Neural crest cell (in vitro differentiated cells): Measurements from ENCODE around the gene MRPL58. TPM values are rescaled to one million over a fixed set of nuclear protein-coding genes. Genes with fewer than 3 reads are reported as not detected.
A peak's percentile ranks its signal among the peaks of the same experiment; 100 is the strongest.

Experiments used
- DNase-seq: peaks from one replicate; pipeline ENCODE4 v3.0.0; 2021; ENCODE audit warnings: low read depth, mixed read lengths, low spot score
- H3K27ac Mint-ChIP-seq: one replicate; pipeline ENCODE4 v1.8.0; 2021; ENCODE audit warnings: mild to moderate bottlenecking, mixed read lengths; ENCODE audit not compliant: unreplicated experiment
- H3K27me3 Mint-ChIP-seq: 2 replicates; pipeline ENCODE4 v1.8.0; 2021; ENCODE audit warnings: low read depth, mild to moderate bottlenecking, mixed read lengths
- H3K36me3 Mint-ChIP-seq: 2 replicates; pipeline ENCODE4 v1.8.0; 2021; ENCODE audit warnings: low read depth, mild to moderate bottlenecking, mixed read lengths
- H3K4me1 Mint-ChIP-seq: 2 replicates; pipeline ENCODE4 v1.8.0; 2021; ENCODE audit warnings: mixed read lengths
- H3K4me3 Mint-ChIP-seq: one replicate; pipeline ENCODE4 v1.8.0; 2021; ENCODE audit warnings: mild to moderate bottlenecking, mixed read lengths
- H3K9me3 Mint-ChIP-seq: 2 replicates; pipeline ENCODE4 v1.8.0; 2021; ENCODE audit warnings: mixed read lengths
- total RNA-seq: library from RNA; stranded (reverse); gene quantifications from 2 replicates; pipeline ENCODE4 v1.2.1, GENCODE V29; 2021
- TF ChIP-seq, protein P1 (sequence below): fragments of 200-600 bp; sonication (generic); conservative IDR thresholded peaks from 2 replicates; pipeline ENCODE4 v1.5.0; 2021; ENCODE audit warnings: antibody characterized with exemption, mild to moderate bottlenecking

Gene MRPL58
- total RNA-seq, 1 donor from 2014 or later: 35.3 TPM

DNA sequence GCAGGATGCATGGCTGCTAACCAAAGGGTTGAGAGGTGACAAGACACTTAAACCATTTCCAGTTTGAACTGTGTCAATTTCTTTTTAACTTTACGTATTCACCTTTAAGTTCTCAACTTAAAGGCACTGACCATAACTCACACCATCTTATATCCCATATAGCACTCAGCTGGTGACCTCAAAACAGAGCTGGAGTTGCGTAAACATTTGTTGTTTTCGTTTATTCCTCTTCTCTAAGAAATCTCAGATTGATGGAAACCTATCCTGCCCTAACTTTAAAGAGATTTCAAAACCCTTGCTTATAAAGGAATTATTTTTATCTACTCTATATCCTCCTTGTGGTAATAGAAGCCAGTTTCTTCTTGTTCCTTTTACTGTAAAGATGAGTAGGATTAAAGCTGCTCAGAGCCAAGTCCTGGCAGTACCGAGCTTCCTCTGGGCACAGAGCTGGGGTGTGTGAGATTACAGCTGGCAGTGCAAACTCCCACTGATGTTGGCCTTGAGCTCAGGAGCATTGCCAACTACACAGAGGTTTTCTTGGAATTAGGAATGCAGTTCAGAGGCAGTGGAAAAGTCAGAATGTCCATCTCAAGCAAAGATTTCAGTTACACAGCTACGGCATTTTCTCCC lies 35.9 kb downstream of the MRPL58 start:
- Mint-ChIP-seq H3K36me3 (peaks cover 6% of the 10 kb centered on the region), H3K27me3 (no peaks in the 10 kb centered on the region), H3K27ac (no peak overlapping the region), H3K4me3 (peak overlapping the region; percentile 98), H3K9me3 (no peaks in the 10 kb centered on the region), H3K4me1 (peaks cover 41% of the 10 kb centered on the region)
- TF ChIP-seq, protein P1, sequence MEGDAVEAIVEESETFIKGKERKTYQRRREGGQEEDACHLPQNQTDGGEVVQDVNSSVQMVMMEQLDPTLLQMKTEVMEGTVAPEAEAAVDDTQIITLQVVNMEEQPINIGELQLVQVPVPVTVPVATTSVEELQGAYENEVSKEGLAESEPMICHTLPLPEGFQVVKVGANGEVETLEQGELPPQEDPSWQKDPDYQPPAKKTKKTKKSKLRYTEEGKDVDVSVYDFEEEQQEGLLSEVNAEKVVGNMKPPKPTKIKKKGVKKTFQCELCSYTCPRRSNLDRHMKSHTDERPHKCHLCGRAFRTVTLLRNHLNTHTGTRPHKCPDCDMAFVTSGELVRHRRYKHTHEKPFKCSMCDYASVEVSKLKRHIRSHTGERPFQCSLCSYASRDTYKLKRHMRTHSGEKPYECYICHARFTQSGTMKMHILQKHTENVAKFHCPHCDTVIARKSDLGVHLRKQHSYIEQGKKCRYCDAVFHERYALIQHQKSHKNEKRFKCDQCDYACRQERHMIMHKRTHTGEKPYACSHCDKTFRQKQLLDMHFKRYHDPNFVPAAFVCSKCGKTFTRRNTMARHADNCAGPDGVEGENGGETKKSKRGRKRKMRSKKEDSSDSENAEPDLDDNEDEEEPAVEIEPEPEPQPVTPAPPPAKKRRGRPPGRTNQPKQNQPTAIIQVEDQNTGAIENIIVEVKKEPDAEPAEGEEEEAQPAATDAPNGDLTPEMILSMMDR: no peak
- no peak for DNase-seq

DNA sequence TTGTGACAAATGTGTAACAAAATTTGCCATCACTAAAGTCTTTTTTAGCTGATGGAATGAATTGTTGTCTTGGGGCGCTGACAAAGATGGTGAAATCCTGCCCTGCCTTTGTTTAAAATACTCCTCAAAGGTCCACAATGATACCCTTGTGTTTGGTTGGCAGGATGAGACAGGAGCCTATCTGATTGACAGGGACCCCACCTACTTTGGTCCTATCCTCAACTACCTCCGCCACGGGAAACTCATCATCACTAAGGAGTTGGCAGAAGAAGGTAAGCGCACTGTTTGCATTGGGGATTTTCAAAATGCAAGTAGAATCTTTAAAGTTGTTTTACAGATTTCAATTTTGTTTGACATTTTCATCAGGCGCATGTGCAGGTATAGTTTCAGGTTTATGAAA lies 36.6 kb downstream of the MRPL58 start:
- Mint-ChIP-seq H3K27ac (no peak overlapping the region), H3K27me3 (no peaks in the 10 kb centered on the region), H3K36me3 (peaks cover 6% of the 10 kb centered on the region), H3K4me1 (peaks cover 38% of the 10 kb centered on the region), H3K4me3 (peak overlapping the region; percentile 98), H3K9me3 (no peaks in the 10 kb centered on the region)
- TF ChIP-seq, protein P1: no peak
- no peak for DNase-seq

DNA sequence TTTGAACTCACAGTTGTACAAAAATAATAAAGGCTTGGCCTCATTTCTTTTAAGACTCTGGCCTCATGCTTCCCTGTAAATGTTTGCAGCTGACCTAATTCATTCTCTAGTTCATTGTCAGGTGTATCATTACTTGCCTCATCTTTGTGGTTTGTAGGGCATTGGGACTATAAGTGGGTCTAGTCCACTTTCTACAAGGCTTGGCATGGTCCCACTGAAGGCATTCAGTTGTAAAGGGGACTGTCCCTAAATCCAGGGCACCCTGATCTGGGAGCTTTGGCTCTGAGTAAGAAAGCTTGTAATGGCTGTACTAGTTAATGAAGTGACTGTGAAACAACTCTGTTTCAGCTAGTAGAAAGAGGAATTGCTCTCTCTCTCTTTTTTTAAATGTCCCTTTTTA lies 37.2 kb downstream of the MRPL58 start:
- peak overlapping the region; percentile 98 for H3K4me3 Mint-ChIP-seq
- TF ChIP-seq, protein P1: no peak

DNA sequence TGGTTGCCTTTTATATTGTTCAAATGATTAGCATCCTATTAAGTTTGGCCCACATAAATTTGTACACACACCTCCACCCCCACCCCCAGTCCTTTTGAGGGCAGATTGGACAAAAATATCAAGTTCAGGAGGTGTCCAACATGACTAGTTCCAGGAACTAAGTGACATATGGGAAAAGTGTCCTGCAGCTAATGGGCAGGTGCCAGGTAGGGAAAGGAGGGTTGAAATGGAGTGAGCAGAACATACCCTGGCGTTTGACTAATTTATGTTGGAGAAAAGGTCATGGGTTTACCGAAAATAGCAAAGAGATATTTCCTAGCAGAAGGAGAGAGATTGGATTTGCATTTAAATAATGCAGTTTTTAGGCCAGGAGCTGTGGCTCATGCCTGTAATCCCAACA lies 39.5 kb downstream of the MRPL58 start:
- H3K27me3 Mint-ChIP-seq: no peaks in the 10 kb centered on the region
- DNase-seq: no peak
- H3K27ac Mint-ChIP-seq: no peak overlapping the region
- no peak overlapping the region for H3K4me3 Mint-ChIP-seq
- peaks cover 19% of the 10 kb centered on the region for H3K4me1 Mint-ChIP-seq
- TF ChIP-seq, protein P1: no peak
- H3K36me3 Mint-ChIP-seq: peaks cover 6% of the 10 kb centered on the region
- no peaks in the 10 kb centered on the region for H3K9me3 Mint-ChIP-seq

More for the DNA sequence above, 37.2 kb downstream of the MRPL58 start:
- no peak for DNase-seq
- no peaks in the 10 kb centered on the region for H3K27me3 Mint-ChIP-seq
- H3K4me1 Mint-ChIP-seq: peaks cover 35% of the 10 kb centered on the region
- H3K36me3 Mint-ChIP-seq: peaks cover 6% of the 10 kb centered on the region
- no peaks in the 10 kb centered on the region for H3K9me3 Mint-ChIP-seq
- H3K27ac Mint-ChIP-seq: no peak overlapping the region

DNA sequence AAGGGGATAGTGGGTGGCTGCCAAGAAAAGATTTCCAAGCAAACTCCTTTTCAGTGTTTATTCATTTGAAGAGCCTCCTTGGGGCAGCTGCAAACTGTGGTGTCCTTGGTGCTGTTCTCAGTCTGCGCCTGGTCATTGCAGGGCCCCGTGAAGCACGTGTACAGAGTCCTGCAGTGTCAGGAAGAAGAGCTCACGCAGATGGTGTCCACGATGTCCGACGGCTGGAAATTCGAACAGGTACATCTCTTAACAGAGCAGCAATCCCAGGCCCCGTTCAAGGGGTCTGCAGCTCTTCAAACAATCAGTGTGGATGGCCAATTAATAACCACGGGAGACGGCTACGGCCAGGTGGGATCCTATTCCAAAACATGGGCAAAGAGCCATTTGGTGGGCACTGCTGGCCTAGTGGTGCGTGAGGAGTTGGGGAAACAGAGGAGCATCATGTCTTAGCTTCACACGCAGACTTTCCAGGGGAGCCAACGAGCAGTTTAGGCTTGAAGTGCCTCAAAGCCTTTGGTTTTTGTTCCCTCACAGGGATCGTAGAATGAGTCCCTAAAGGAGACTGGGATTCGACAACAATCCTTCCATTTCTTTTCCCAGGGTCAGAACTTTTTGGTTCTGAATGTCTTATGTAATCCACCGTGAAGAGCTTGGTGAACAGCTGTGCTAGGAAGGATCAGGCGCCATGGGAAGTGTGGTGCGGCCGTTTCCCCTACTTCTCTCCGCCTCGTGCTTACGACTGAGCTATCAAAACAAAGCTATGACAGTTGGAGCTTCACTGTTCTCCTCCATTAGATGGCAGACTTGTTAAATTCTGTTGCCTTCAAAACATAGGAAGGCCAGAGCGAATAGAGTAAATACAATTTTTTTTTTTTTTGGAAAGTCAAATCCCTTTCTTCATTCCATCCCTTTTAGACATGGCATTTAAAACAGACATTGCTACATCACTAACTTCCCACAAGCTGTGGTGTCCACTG lies 47.2 kb downstream of the MRPL58 start:
- TF ChIP-seq, protein P1: no peak
- Mint-ChIP-seq H3K4me1 (no peaks in the 10 kb centered on the region), H3K9me3 (no peaks in the 10 kb centered on the region), H3K27me3 (no peaks in the 10 kb centered on the region), H3K27ac (no peak overlapping the region), H3K4me3 (no peak overlapping the region), H3K36me3 (no peaks in the 10 kb centered on the region)
- no peak for DNase-seq
